Activated CD4-positive, alpha-beta T cell treated with anti-CD3 and anti-CD28 coated beads for 36 hours (primary cell): ENCODE data around the gene C2orf42. TPM values are rescaled to one million over a fixed set of nuclear protein-coding genes. Genes with fewer than 3 reads are reported as not detected.
"Not testable (repeated sequence)": the region's sequence is repeated elsewhere in the genome, so short reads cannot be mapped to it uniquely, and the experiment has no call there.

Source experiments
- ATAC-seq: fragments of 200-7000 bp; cut with Tn5 transposase; one replicate; pipeline ENCODE4 v1.10.0; 2021; ENCODE audit warnings: mild to moderate bottlenecking, moderate library complexity
- CTCF ChIA-PET: fragments of 350-600 bp; sonication (Branson Sonifier 250); formaldehyde crosslinking; loops from one replicate; lab custom pipeline; 2021; ENCODE audit warnings: antibody characterized with exemption; lab: Charles Lee
- POLR2A ChIA-PET: fragments of 350-600 bp; sonication (Branson Sonifier 250); formaldehyde crosslinking; loops from one replicate; lab custom pipeline; 2021; ENCODE audit warnings: antibody characterized with exemption, inconsistent platforms; lab: Charles Lee
- DNase-seq: peaks from one replicate; pipeline ENCODE4 v3.0.0-alpha.2; 2020
- H3K27ac Mint-ChIP-seq: one replicate; pipeline ENCODE4 v1.8.0; 2021; ENCODE audit warnings: mixed read lengths
- H3K27me3 Mint-ChIP-seq: one replicate; pipeline ENCODE4 v1.8.0; 2021; ENCODE audit warnings: mixed read lengths
- H3K36me3 Mint-ChIP-seq: one replicate; pipeline ENCODE4 v1.8.0; 2021; ENCODE audit warnings: low read depth, mixed read lengths
- H3K4me1 Mint-ChIP-seq: one replicate; pipeline ENCODE4 v1.8.0; 2021; ENCODE audit warnings: mixed read lengths
- H3K4me3 Mint-ChIP-seq: one replicate; pipeline ENCODE4 v1.8.0; 2021; ENCODE audit warnings: mild to moderate bottlenecking, moderate library complexity, mixed read lengths
- H3K9me3 Mint-ChIP-seq: one replicate; pipeline ENCODE4 v1.8.0; 2021; ENCODE audit warnings: low read depth, mixed read lengths
- intact Hi-C, 2 experiments: fragments of 100-400 bp; cut with DNase I in 1 of 2; cut with micrococcal nuclease in 1 of 2; formaldehyde crosslinking; loops; one replicate each; pipeline versions ENCODE4 v1.14.2 to v1.15.1; 2022 to 2024; cut with DNase I, micrococcal nuclease
- total RNA-seq, 2 experiments: library from RNA; stranded (reverse); gene quantifications; one replicate each; pipeline ENCODE4 v1.2.3, GENCODE V29; 2021

The C2orf42 gene
- total RNA-seq, 2 experiments from 2014 or later: 22.6 to 23.3 TPM

DNA sequence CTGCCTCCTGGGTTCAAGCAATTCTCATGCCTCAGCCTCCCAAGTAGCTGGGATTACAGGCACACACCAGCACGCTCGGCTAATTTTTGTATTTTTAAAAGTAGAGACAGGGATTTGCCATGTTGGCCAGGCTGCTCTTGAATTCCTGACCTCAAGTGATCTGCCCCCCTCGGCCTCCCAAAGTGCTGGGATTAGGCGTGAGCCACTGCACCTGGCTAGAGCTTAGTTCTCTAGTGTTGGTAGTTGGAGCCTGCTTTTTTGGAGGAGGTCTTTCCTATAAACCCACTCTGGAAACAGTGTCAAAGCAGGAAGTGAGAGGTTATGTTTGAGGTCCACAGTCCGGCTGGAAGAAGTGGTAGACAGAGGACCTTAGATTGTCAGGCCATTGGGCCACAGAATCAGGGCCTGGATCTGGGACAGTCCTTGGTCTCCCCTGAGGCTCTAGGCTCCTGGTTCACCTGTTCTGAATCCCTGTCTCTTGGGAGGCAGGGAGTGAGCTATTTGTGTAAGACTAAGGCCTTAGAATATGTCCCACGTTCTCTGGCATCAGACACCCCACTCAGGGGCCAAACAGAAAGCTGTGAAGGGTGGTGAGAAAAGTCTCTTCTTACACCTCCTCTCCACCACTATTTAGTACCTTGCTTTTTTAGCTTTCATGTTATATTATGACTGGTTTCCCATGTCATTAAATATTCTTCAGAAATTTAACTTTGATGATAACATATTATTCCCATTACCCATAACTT lies 69.0 kb downstream of the C2orf42 start:
- Mint-ChIP-seq H3K27ac (peak overlapping the region; percentile 84), H3K4me3 (no peak overlapping the region)
- POLR2A ChIA-PET: interaction anchor here (0.6 to 5.5 kb wide), 8 partner anchors 9 to 37 kb away, joined by 3 to 70 read pairs (median 5); no protein-coding TSS in a partner anchor

DNA sequence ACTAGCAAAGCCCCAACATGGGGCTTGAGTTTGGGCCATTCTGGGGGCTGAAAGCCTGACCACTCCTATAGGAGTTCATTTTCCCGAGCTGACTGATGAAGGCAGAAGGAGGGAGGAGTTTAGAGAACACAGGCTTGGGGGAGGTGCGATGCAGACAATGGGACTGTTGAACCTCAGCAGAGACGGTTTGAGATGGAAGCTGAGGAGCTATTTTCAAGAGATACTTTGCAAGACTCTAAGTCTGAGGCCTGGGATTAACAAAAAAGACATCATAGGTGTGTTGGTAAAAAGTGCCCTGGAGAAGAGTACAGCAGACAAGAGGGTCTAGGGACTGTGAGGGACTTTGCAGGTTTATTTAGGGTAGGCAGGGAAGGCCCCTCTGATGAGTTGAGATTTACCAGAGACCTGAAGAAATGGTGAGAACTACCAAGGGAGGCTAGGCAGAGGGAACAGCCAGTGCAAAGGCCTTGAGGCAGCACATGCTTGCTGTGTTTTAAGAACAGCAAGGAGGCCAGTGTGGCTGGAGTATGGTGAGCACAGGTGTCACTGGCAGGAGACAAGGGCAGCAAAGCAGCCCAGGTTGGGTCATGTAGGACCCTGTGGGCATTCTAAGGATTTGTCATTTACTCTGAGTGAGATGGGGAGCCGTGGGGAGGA lies 71.9 kb downstream of the C2orf42 start:
- Mint-ChIP-seq H3K9me3 (no peaks in the 10 kb centered on the region), H3K36me3 (peaks cover 13% of the 10 kb centered on the region), H3K4me1 (peaks cover 65% of the 10 kb centered on the region), H3K27ac (peak overlapping the region; percentile 75), H3K4me3 (no peak overlapping the region), H3K27me3 (no peaks in the 10 kb centered on the region)
- ChIA-PET CTCF (no interaction called here), POLR2A (no interaction called here)
- DNase-seq (no peak), ATAC-seq (no peak)
- intact Hi-C loops: no loop called here

More for the DNA sequence above, 69.0 kb downstream of the C2orf42 start:
- Mint-ChIP-seq H3K27me3 (no peaks in the 10 kb centered on the region), H3K4me1 (peaks cover 67% of the 10 kb centered on the region), H3K36me3 (peaks cover 17% of the 10 kb centered on the region), H3K9me3 (no peaks in the 10 kb centered on the region)
- ATAC-seq: no peak
- intact Hi-C loops: no loop called here
- CTCF ChIA-PET: interaction anchor here (0.6 to 2.5 kb wide), 5 partner anchors 9 to 21 kb away, joined by 3 to 14 read pairs (median 8); no protein-coding TSS in a partner anchor
- DNase-seq: no peak

- Mint-ChIP-seq H3K4me3 (no peak overlapping the region), H3K27me3 (no peaks in the 10 kb centered on the region), H3K4me1 (peaks cover 53% of the 10 kb centered on the region), H3K36me3 (peaks cover 2% of the 10 kb centered on the region), H3K27ac (no peak overlapping the region), H3K9me3 (no peaks in the 10 kb centered on the region)
- POLR2A ChIA-PET: interaction anchor here (0.6 to 1.5 kb wide), 4 partner anchors 12 to 49 kb away, joined by 3 to 5 read pairs (median 4); no protein-coding TSS in a partner anchor
- DNase-seq (no peak), ATAC-seq (no peak)
- CTCF ChIA-PET: interaction anchor here (1.1 to 2.1 kb wide), 3 partner anchors 13 to 46 kb away, joined by 3 to 7 read pairs (median 4); no protein-coding TSS in a partner anchor
- intact Hi-C loops: no loop called here
These were observed 73.8 kb downstream of the C2orf42 start for GRCh38 chr2:70116936-70117552.

GRCh38 chr2:70115646-70116442 lies 75.0 kb downstream of the C2orf42 start:
- no peak for DNase-seq

GRCh38 chr2:70113359-70114070 lies 77.3 kb downstream of the C2orf42 start:
- intact Hi-C loops: no loop called here
- peak overlapping the region; percentile 37 for H3K27ac Mint-ChIP-seq
- no peak for ATAC-seq

More at GRCh38 chr2:70115646-70116442, 75.0 kb downstream of the C2orf42 start:
- peak; percentile 71 for ATAC-seq
- H3K4me3 Mint-ChIP-seq: no peak overlapping the region
- CTCF ChIA-PET: interaction anchor here (0.7 to 2.1 kb wide), 7 partner anchors 12 to 52 kb away, joined by 3 to 7 read pairs (median 3); no protein-coding TSS in a partner anchor
- POLR2A ChIA-PET: interaction anchor here (0.6 to 1.5 kb wide), 4 partner anchors 10 to 562 kb away, joined by 3 to 5 read pairs (median 3); no protein-coding TSS in a partner anchor
- no peaks in the 10 kb centered on the region for H3K27me3 Mint-ChIP-seq
- H3K27ac Mint-ChIP-seq: peak overlapping the region; percentile 31
- no peaks in the 10 kb centered on the region for H3K9me3 Mint-ChIP-seq
- H3K36me3 Mint-ChIP-seq: peaks cover 2% of the 10 kb centered on the region
- H3K4me1 Mint-ChIP-seq: peaks cover 52% of the 10 kb centered on the region
- intact Hi-C loops: no loop called here

DNA sequence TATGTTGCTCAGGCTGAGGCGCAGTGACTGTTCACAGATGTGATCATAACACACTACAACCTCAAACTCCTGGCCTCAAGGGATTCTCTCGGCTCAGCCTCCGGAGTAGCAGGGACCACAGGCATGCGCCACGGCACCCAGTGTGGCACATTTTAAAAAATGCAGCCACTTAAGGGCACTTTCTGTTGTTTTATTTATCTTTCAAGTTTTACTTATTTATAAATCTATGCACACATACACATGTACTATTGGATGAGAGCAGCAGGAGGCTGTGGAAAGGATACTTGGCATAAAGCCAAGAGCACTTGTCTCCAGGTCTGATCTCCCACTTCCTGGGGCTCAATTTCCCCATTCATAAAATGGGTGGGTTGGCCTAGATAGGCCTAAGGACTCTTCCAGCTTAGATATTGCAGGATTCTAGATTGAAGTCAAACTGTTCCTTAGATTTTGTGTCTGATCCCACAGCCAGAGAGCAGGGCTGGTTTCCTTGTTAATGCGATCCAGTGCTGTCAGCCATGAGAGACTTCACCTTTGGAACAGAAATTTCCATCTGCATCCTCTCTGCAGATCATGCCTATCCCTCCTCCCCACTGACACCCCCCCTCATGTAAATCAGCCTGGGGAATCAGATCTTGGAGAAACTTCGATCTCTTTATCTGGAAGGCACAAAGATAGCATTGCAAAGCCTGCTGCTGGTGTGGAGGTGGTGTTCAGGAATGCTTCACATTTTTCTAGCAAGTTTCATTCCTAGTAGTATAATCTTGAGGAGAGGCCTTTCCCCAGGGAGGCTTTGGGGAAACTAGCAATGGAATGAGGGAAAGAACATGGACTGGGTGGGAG lies 78.8 kb downstream of the C2orf42 start:
- ChIA-PET POLR2A (no interaction called here), CTCF (interaction anchor here (2.5 kb wide), 1 partner anchor 11 kb away, joined by 8 read pairs; no protein-coding TSS in a partner anchor)
- intact Hi-C loops: no loop called here
- no peaks in the 10 kb centered on the region for H3K36me3 Mint-ChIP-seq
- no peaks in the 10 kb centered on the region for H3K27me3 Mint-ChIP-seq
- peaks cover 63% of the 10 kb centered on the region for H3K4me1 Mint-ChIP-seq
- H3K27ac Mint-ChIP-seq: peak overlapping the region; percentile 37
- ATAC-seq (no peak), DNase-seq (no peak)
- H3K4me3 Mint-ChIP-seq: no peak overlapping the region
- no peaks in the 10 kb centered on the region for H3K9me3 Mint-ChIP-seq

More at GRCh38 chr2:70113359-70114070, 77.3 kb downstream of the C2orf42 start:
- H3K27me3 Mint-ChIP-seq: no peaks in the 10 kb centered on the region
- POLR2A ChIA-PET: no interaction called here
- no peaks in the 10 kb centered on the region for H3K9me3 Mint-ChIP-seq
- H3K4me3 Mint-ChIP-seq: no peak overlapping the region
- peaks cover 57% of the 10 kb centered on the region for H3K4me1 Mint-ChIP-seq
- CTCF ChIA-PET: interaction anchor here (0.6 to 2.5 kb wide), 2 partner anchors 9 to 44 kb away, joined by 3 to 8 read pairs; no protein-coding TSS in a partner anchor
- no peaks in the 10 kb centered on the region for H3K36me3 Mint-ChIP-seq
- DNase-seq: no peak

- H3K4me1 Mint-ChIP-seq: peaks cover 52% of the 10 kb centered on the region
- H3K27ac Mint-ChIP-seq: peak overlapping the region; percentile 47
- intact Hi-C loops, DNase-seq, H3K4me3 Mint-ChIP-seq, ATAC-seq, H3K27me3 Mint-ChIP-seq, H3K36me3 Mint-ChIP-seq, H3K9me3 Mint-ChIP-seq: not testable (repeated sequence)
- POLR2A ChIA-PET: interaction anchor here (0.6 to 1.3 kb wide), 4 partner anchors 12 to 196 kb away, joined by 3 to 8 read pairs (median 6); no protein-coding TSS in a partner anchor
- CTCF ChIA-PET: interaction anchor here (0.6 to 2.3 kb wide), 4 partner anchors 11 to 226 kb away, joined by 3 to 9 read pairs (median 3); no protein-coding TSS in a partner anchor
These were observed 80.4 kb downstream of the C2orf42 start for GRCh38 chr2:70110397-70110796.

- H3K9me3 Mint-ChIP-seq, intact Hi-C loops, H3K36me3 Mint-ChIP-seq, ATAC-seq, H3K27ac Mint-ChIP-seq, H3K4me3 Mint-ChIP-seq, CTCF ChIA-PET, H3K27me3 Mint-ChIP-seq: not testable (repeated sequence)
- peaks cover 62% of the 10 kb centered on the region for H3K4me1 Mint-ChIP-seq
- DNase-seq: peak; percentile 2
- POLR2A ChIA-PET: interaction anchor here (0.6 kb wide), 2 partner anchors 29 to 33 kb away, joined by 3 to 5 read pairs; no protein-coding TSS in a partner anchor
These were observed 84.7 kb downstream of the C2orf42 start for GRCh38 chr2:70106138-70106537.
